ENCODE measurements around the gene NOS1. TPM values are rescaled to one million over a fixed set of nuclear protein-coding genes. Genes with fewer than 3 reads are reported as not detected.

NOS1 gene
- total RNA-seq, 4 donors from 2014 or later, result 6.6 to 15.4 (median 12.0) TPM

GRCh38 chr12:117342682-117343081 is 18.7 kb downstream of the NOS1 start:
- TF ChIP-seq CTCF (IDR thresholded peaks at IDR 0.05), result no peak
- no peak for TF ChIP-seq POLR2AphosphoS5 (IDR thresholded peaks at IDR 0.05)
- no peak for TF ChIP-seq POLR2A (IDR thresholded peaks at IDR 0.05)
- no peak for TF ChIP-seq EP300 (IDR thresholded peaks at IDR 0.05)
- Histone ChIP-seq H3K4me3 (no peak overlapping the region), H3K9me3 (no peaks in the 10 kb centered on the region), H3K27ac (no peak overlapping the region), H3K4me1 (no peaks in the 10 kb centered on the region), H3K27me3 (no peaks in the 10 kb centered on the region), H3K36me3 (no peaks in the 10 kb centered on the region)
- WGBS, result 23% methylated on average over 2 of the region's 2 CpGs
- peak in 1 of 2 donors; percentile 16 for DNase-seq (ENCODE audit: low spot score in 2 of 2)

GRCh38 chr12:117342247-117342646 is 19.2 kb downstream of the NOS1 start:
- no peaks in the 10 kb centered on the region for H3K36me3 ChIP-seq
- no peak for TF ChIP-seq EP300 (IDR thresholded peaks at IDR 0.05)
- TF ChIP-seq POLR2A (IDR thresholded peaks at IDR 0.05), result no peak
- no peak for TF ChIP-seq POLR2AphosphoS5 (IDR thresholded peaks at IDR 0.05)
- TF ChIP-seq CTCF (IDR thresholded peaks at IDR 0.05), result no peak
- peaks cover 2% of the 10 kb centered on the region for H3K27me3 ChIP-seq
- H3K4me3 ChIP-seq, result no peak overlapping the region
- no peak overlapping the region for H3K27ac ChIP-seq
- no peak for DNase-seq (ENCODE audit: low spot score in 2 of 2)
- no peaks in the 10 kb centered on the region for H3K9me3 ChIP-seq
- WGBS, result 84% methylated on average over 4 of the region's 4 CpGs
- H3K4me1 ChIP-seq, result no peaks in the 10 kb centered on the region

- no peaks in the 10 kb centered on the region for H3K9me3 ChIP-seq
- no peaks in the 10 kb centered on the region for H3K36me3 ChIP-seq
- H3K27ac ChIP-seq, result no peak overlapping the region
- peaks cover 13% of the 10 kb centered on the region for H3K4me1 ChIP-seq
- peaks cover 3% of the 10 kb centered on the region for H3K27me3 ChIP-seq
- DNase-seq (ENCODE audit: low spot score in 2 of 2), result no peak
- TF ChIP-seq POLR2A (IDR thresholded peaks at IDR 0.05), result no peak
- 52% methylated on average over 4 of the region's 4 CpGs for WGBS
- no peak overlapping the region for H3K4me3 ChIP-seq
Measured at GRCh38 chr12:117339104-117339503, 22.3 kb downstream of the NOS1 start.

GRCh38 chr12:117334855-117335587 is 26.4 kb downstream of the NOS1 start:
- peak overlapping the region; percentile 21 for H3K4me3 ChIP-seq
- H3K27ac ChIP-seq, result no peak overlapping the region
- no peaks in the 10 kb centered on the region for H3K36me3 ChIP-seq
- no peaks in the 10 kb centered on the region for H3K9me3 ChIP-seq
- peaks cover 14% of the 10 kb centered on the region for H3K27me3 ChIP-seq
- WGBS, result 27% methylated on average over 18 of the region's 21 CpGs
- no peak for DNase-seq (ENCODE audit: low spot score in 2 of 2)
- TF ChIP-seq POLR2AphosphoS5 (IDR thresholded peaks at IDR 0.05) (no peak), POLR2A (IDR thresholded peaks at IDR 0.05) (no peak), EP300 (IDR thresholded peaks at IDR 0.05) (no peak), CTCF (IDR thresholded peaks at IDR 0.05) (no peak)
- H3K4me1 ChIP-seq, result peaks cover 15% of the 10 kb centered on the region

- Histone ChIP-seq H3K27ac (no peak overlapping the region), H3K4me3 (no peak overlapping the region), H3K4me1 (peaks cover 15% of the 10 kb centered on the region), H3K27me3 (peaks cover 17% of the 10 kb centered on the region), H3K36me3 (no peaks in the 10 kb centered on the region), H3K9me3 (no peaks in the 10 kb centered on the region)
- no peak for DNase-seq (ENCODE audit: low spot score in 2 of 2)
- no peak for TF ChIP-seq POLR2AphosphoS5 (IDR thresholded peaks at IDR 0.05)
- WGBS, result 44% methylated on average over 3 of the region's 3 CpGs
Measured at GRCh38 chr12:117334051-117334450, 27.4 kb downstream of the NOS1 start.

GRCh38 chr12:117333331-117333881 is 28.0 kb downstream of the NOS1 start:
- 41% methylated on average over 13 of the region's 13 CpGs for WGBS
- TF ChIP-seq CTCF (IDR thresholded peaks at IDR 0.05) (no peak), POLR2AphosphoS5 (IDR thresholded peaks at IDR 0.05) (no peak), POLR2A (IDR thresholded peaks at IDR 0.05) (no peak), EP300 (IDR thresholded peaks at IDR 0.05) (no peak)
- no peaks in the 10 kb centered on the region for H3K9me3 ChIP-seq
- peaks cover 17% of the 10 kb centered on the region for H3K27me3 ChIP-seq
- no peak overlapping the region for H3K27ac ChIP-seq
- H3K4me1 ChIP-seq, result peaks cover 15% of the 10 kb centered on the region
- no peak overlapping the region for H3K4me3 ChIP-seq
- DNase-seq (ENCODE audit: low spot score in 2 of 2), result no peak
- H3K36me3 ChIP-seq, result no peaks in the 10 kb centered on the region

Measured in suprapubic skin (tissue), 4 donors.